ENCODE measurements around the gene LPXN.
A peak's percentile ranks its signal among the peaks of the same experiment; 100 is the strongest.

Gene LPXN

DNA sequence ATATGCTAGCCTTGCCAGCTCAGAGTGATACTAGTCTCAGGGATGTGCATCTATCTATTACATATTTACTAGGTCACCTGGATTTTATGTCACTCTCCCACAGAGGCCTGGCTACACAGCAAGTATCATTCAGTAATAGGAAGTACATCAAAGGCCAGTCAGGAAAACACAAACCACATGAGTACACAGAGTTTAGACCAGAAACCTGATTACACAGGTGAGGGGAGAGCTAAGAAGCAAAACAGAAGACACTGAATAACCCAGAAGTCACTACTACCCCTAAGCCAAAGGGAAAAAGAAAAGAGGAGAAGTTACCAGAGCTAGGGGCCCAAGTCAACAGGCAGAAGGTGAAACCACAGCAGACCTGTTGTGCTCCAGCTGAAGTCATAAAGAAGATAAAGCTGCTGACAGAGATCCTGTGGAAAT is 13.3 kb downstream of the LPXN start:
- Histone ChIP-seq H3K36me3 (ENCODE audit: control insufficient read depth, insufficient read depth, low read length) (no peaks in the 10 kb centered on the region), H3K9ac (ENCODE audit: low read length) (no peak overlapping the region), H3K27ac (ENCODE audit: low read depth, low read length) (no peak overlapping the region), H3K9me3 (ENCODE audit: control insufficient read depth, insufficient read depth, low read depth, low read length) (no peaks in the 10 kb centered on the region), H3K4me1 (ENCODE audit: control insufficient read depth, insufficient read depth, low read length) (no peaks in the 10 kb centered on the region), H3K27me3 (ENCODE audit: control insufficient read depth, insufficient read depth, low read length) (no peaks in the 10 kb centered on the region), H3K4me3 (ENCODE audit: low read depth, low read length) (no peak overlapping the region)

DNA sequence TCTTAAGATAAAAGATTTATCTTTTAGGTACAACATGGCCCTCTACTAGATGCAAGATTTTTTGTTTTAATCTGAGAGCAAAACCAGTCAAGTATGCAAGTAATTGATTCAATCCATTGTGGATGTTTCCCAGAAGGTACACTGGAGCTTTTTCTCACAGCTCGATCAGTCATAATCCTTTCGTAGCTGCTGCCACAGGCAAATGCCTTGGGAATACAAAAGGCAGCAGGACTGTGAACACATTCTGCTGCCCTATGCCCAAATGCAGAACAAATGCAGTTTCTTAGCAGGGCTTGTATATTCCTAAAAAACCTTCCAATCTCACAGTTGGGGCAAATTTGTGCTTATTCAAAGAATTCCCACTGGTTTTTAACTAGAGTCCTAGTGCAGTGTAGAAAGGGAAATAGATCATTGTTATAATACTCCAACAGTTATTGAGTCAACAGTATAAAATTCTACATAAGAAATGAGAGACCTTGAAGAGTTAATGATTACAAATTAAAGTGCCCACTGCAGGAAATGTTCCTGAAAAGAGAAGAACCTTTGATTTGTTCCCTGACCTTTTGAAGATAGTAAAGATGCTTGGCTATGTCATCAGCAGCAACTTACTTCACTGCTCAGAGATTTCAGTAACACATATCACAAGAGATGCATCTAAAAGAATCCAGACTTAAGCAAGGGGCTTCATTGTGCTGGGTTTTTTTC is 14.1 kb downstream of the LPXN start:
- H3K4me1 ChIP-seq (ENCODE audit: control insufficient read depth, insufficient read depth, low read length) = no peaks in the 10 kb centered on the region
- H3K36me3 ChIP-seq (ENCODE audit: control insufficient read depth, insufficient read depth, low read length) = no peaks in the 10 kb centered on the region
- no peaks in the 10 kb centered on the region for H3K27me3 ChIP-seq (ENCODE audit: control insufficient read depth, insufficient read depth, low read length)
- H3K4me3 ChIP-seq (ENCODE audit: low read depth, low read length) = no peak overlapping the region
- H3K27ac ChIP-seq (ENCODE audit: low read depth, low read length) = no peak overlapping the region
- no peak overlapping the region for H3K9ac ChIP-seq (ENCODE audit: low read length)
- no peaks in the 10 kb centered on the region for H3K9me3 ChIP-seq (ENCODE audit: control insufficient read depth, insufficient read depth, low read depth, low read length)

DNA sequence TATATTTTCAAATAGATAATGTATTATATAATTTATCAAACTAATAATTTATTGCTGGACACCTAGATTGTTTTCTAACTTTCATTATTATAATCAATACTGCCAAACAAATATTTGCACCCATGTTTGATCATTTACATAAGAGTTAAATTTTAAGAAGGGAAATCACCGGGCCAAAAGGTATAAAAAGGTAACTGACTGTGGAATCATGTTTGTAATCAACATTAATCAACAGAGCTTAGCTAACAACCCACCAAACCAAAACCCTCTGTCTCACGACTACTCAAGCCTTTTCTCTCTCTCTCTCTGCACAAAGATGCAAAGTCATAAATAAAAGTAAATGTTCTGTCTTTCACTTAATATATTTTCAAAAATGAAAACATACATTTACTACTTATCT is 14.8 kb downstream of the LPXN start:
- no peak overlapping the region for H3K27ac ChIP-seq (ENCODE audit: low read depth, low read length)
- H3K27me3 ChIP-seq (ENCODE audit: control insufficient read depth, insufficient read depth, low read length) = no peaks in the 10 kb centered on the region
- no peak overlapping the region for H3K4me3 ChIP-seq (ENCODE audit: low read depth, low read length)
- no peaks in the 10 kb centered on the region for H3K4me1 ChIP-seq (ENCODE audit: control insufficient read depth, insufficient read depth, low read length)
- no peak overlapping the region for H3K9ac ChIP-seq (ENCODE audit: low read length)
- no peaks in the 10 kb centered on the region for H3K9me3 ChIP-seq (ENCODE audit: control insufficient read depth, insufficient read depth, low read depth, low read length)
- no peaks in the 10 kb centered on the region for H3K36me3 ChIP-seq (ENCODE audit: control insufficient read depth, insufficient read depth, low read length)

DNA sequence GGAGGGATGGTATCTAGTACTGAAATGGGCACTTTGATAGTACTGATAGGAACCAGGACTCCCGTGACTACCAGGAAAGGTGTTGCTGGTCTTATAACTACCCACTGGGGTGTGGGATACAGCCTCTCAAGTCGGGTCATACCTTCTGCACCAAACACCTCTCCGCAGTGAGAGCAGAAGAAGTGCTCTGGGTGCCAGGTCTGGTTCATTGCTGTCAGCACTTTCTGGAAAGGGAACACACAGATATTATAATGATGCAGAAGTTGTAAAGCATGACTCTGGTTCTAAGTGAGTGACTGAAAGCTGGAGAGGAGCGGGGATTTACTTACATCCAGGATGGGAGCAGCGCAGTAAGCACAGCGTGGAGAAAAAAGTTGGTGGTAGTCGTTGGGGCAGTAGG is 26.0 kb downstream of the LPXN start:
- H3K27ac ChIP-seq (ENCODE audit: low read depth, low read length) = no peak overlapping the region
- H3K9me3 ChIP-seq (ENCODE audit: control insufficient read depth, insufficient read depth, low read depth, low read length) = no peaks in the 10 kb centered on the region
- no peak overlapping the region for H3K9ac ChIP-seq (ENCODE audit: low read length)
- H3K4me3 ChIP-seq (ENCODE audit: low read depth, low read length) = no peak overlapping the region
- no peaks in the 10 kb centered on the region for H3K36me3 ChIP-seq (ENCODE audit: control insufficient read depth, insufficient read depth, low read length)
- H3K4me1 ChIP-seq (ENCODE audit: control insufficient read depth, insufficient read depth, low read length) = no peaks in the 10 kb centered on the region
- H3K27me3 ChIP-seq (ENCODE audit: control insufficient read depth, insufficient read depth, low read length) = no peaks in the 10 kb centered on the region

DNA sequence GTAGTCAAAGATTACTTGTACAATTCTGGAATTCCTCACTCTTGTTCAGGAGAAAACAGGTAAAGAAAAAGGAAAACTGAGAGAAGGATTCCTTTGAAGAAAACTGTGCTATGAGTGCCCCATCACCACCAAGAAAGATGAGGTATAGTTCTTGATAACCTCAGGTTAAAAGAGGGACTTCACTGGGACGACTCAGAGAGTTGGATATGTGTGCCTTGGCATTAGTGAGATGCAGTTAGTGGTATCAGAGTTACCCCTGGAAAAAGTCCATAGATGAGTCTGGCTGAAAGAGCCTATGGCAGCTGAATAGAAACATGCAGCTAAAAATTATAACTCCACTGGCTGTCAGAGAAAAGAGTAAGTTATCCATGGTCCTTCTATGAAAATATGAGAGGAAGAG is 28.8 kb downstream of the LPXN start:
- H3K36me3 ChIP-seq (ENCODE audit: control insufficient read depth, insufficient read depth, low read length) = no peaks in the 10 kb centered on the region
- H3K4me3 ChIP-seq (ENCODE audit: low read depth, low read length) = no peak overlapping the region
- H3K9ac ChIP-seq (ENCODE audit: low read length) = no peak overlapping the region
- no peak overlapping the region for H3K27ac ChIP-seq (ENCODE audit: low read depth, low read length)
- H3K9me3 ChIP-seq (ENCODE audit: control insufficient read depth, insufficient read depth, low read depth, low read length) = no peaks in the 10 kb centered on the region
- H3K27me3 ChIP-seq (ENCODE audit: control insufficient read depth, insufficient read depth, low read length) = no peaks in the 10 kb centered on the region
- no peaks in the 10 kb centered on the region for H3K4me1 ChIP-seq (ENCODE audit: control insufficient read depth, insufficient read depth, low read length)

DNA sequence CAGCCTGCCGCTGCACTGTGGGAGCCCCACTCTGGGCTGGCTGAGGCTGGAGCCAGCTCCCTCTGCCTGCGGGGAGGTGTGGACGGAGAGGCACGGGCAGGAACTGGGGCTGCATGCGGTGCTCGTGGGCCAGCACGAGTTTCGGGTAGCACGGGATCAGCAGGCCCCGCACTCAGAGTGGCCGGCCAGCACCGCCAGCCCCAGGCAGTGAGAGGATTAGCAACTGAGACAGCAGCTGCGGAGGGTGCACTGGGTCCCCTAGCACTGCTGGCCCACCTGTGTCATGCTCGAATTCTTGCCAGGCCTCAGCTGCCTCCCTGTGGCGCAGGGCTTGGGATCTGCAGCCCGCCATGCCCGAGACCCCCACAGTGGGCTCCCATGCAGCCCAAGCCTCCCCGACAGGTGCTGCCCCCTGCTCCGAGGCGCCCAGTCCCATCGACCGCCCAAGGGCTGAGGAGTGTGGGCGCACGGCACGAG is 43.8 kb downstream of the LPXN start:
- no peaks in the 10 kb centered on the region for H3K4me1 ChIP-seq (ENCODE audit: control insufficient read depth, insufficient read depth, low read length)
- H3K4me3 ChIP-seq (ENCODE audit: low read depth, low read length) = no peak overlapping the region
- no peak overlapping the region for H3K27ac ChIP-seq (ENCODE audit: low read depth, low read length)
- H3K36me3 ChIP-seq (ENCODE audit: control insufficient read depth, insufficient read depth, low read length) = no peaks in the 10 kb centered on the region
- no peaks in the 10 kb centered on the region for H3K27me3 ChIP-seq (ENCODE audit: control insufficient read depth, insufficient read depth, low read length)
- peaks cover 10% of the 10 kb centered on the region; the same call in 1 of the 2 replicates for H3K9me3 ChIP-seq (ENCODE audit: control insufficient read depth, insufficient read depth, low read depth, low read length)
- H3K9ac ChIP-seq (ENCODE audit: low read length) = no peak overlapping the region

DNA sequence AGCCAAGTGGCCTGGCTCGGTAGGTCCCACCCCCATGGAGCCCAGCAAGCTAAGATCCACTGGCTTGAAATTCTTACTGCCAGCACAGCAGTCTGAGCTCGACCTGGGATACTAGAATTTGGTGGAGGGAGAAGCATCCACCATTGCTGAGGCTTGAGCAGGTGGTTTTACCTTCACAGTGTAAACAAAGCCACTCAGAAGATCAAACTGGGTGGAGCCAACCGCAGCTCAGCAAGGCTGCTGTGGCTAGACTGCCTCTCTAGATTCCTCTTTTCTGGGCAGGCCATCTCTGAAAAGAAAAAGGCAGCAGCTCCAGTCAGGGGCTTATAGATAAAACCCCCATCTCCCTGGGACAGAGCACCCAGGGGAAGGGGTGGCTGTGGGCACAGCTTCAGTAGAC is 45.4 kb downstream of the LPXN start:
- Histone ChIP-seq H3K27me3 (ENCODE audit: control insufficient read depth, insufficient read depth, low read length) (no peaks in the 10 kb centered on the region), H3K27ac (ENCODE audit: low read depth, low read length) (no peak overlapping the region), H3K4me1 (ENCODE audit: control insufficient read depth, insufficient read depth, low read length) (no peaks in the 10 kb centered on the region), H3K4me3 (ENCODE audit: low read depth, low read length) (no peak overlapping the region), H3K9ac (ENCODE audit: low read length) (no peak overlapping the region), H3K36me3 (ENCODE audit: control insufficient read depth, insufficient read depth, low read length) (no peaks in the 10 kb centered on the region), H3K9me3 (ENCODE audit: control insufficient read depth, insufficient read depth, low read depth, low read length) (peaks cover 10% of the 10 kb centered on the region; the same call in 1 of the 2 replicates)

DNA sequence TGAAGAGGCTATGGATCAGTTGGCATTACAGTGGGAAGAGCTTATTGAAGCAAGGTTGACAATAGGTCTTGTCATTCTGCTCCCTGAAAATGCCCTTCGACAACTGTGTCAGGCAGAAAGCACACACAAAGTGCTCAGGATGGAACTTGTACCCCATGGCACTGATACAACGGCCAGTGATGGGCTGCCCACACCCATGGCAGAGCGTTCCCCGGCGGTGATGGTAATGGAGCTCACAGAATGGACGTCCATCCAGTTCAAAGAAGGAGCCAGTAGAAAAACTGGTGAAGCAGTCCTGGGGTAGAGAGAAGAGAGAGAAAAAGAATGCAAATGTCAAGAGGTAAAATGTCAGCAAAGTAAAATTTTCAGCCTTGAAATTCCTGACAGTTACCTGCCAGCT is 48.2 kb downstream of the LPXN start:
- Histone ChIP-seq H3K27ac (ENCODE audit: low read depth, low read length) (no peak overlapping the region), H3K4me1 (ENCODE audit: control insufficient read depth, insufficient read depth, low read length) (peaks cover 6% of the 10 kb centered on the region), H3K9ac (ENCODE audit: low read length) (no peak overlapping the region), H3K4me3 (ENCODE audit: low read depth, low read length) (no peak overlapping the region), H3K36me3 (ENCODE audit: control insufficient read depth, insufficient read depth, low read length) (no peaks in the 10 kb centered on the region), H3K9me3 (ENCODE audit: control insufficient read depth, insufficient read depth, low read depth, low read length) (peaks cover 10% of the 10 kb centered on the region; the same call in 1 of the 2 replicates), H3K27me3 (ENCODE audit: control insufficient read depth, insufficient read depth, low read length) (no peaks in the 10 kb centered on the region)

DNA sequence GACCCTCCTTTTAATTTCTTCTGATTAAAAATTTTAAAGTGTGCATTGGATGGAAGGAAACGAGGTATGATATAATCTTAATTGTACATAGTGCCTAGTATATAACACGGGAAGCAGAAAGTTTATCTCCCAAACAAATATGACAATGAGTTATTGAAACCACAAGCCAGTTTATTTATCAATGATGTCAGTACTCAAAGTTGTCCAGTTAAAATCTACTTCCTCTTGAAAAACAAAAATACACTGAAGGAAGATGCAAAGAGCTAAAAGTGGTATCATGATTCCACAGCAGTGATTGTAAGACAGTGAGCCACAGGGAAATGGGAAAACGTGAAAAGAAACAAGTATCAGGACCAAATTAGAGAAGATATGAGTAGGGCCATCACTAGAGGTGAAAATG is 48.9 kb downstream of the LPXN start:
- no peaks in the 10 kb centered on the region for H3K27me3 ChIP-seq (ENCODE audit: control insufficient read depth, insufficient read depth, low read length)
- no peak overlapping the region for H3K9ac ChIP-seq (ENCODE audit: low read length)
- H3K27ac ChIP-seq (ENCODE audit: low read depth, low read length) = no peak overlapping the region
- H3K4me3 ChIP-seq (ENCODE audit: low read depth, low read length) = no peak overlapping the region
- no peaks in the 10 kb centered on the region for H3K36me3 ChIP-seq (ENCODE audit: control insufficient read depth, insufficient read depth, low read length)
- H3K9me3 ChIP-seq (ENCODE audit: control insufficient read depth, insufficient read depth, low read depth, low read length) = peaks cover 5% of the 10 kb centered on the region; the same call in 1 of the 2 replicates
- peaks cover 6% of the 10 kb centered on the region for H3K4me1 ChIP-seq (ENCODE audit: control insufficient read depth, insufficient read depth, low read length)

DNA sequence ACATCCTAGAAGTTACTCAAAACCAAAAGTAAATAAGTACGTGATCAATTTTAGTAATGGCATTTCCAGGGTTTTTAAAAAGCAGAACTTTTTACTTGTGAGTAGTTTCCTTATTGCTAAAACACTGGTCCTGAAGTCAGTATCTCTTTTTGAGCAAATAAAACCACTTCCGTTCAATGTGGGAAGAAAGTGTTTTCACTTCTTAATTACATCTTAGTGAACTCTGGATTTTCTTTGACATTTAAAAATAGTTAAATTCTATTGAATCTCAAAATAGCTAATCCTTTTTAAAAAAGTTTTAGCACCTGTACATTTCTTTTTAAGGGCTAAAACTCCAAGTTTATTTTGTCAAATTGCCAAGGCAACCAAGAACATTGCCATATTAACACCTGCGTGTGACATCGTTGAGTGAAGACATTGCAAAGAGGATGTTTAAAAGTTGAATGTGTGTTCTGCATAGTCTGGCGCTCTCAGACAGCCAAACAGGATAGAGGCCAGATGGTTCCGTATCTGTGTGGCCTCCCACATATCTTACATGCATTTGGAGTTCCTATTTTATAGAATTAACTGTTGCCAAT is 50.5 kb downstream of the LPXN start:
- Histone ChIP-seq H3K9me3 (ENCODE audit: control insufficient read depth, insufficient read depth, low read depth, low read length) (no peaks in the 10 kb centered on the region), H3K4me1 (ENCODE audit: control insufficient read depth, insufficient read depth, low read length) (peaks cover 6% of the 10 kb centered on the region), H3K36me3 (ENCODE audit: control insufficient read depth, insufficient read depth, low read length) (no peaks in the 10 kb centered on the region), H3K9ac (ENCODE audit: low read length) (no peak overlapping the region), H3K27ac (ENCODE audit: low read depth, low read length) (no peak overlapping the region), H3K4me3 (ENCODE audit: low read depth, low read length) (no peak overlapping the region), H3K27me3 (ENCODE audit: control insufficient read depth, insufficient read depth, low read length) (no peaks in the 10 kb centered on the region)

DNA sequence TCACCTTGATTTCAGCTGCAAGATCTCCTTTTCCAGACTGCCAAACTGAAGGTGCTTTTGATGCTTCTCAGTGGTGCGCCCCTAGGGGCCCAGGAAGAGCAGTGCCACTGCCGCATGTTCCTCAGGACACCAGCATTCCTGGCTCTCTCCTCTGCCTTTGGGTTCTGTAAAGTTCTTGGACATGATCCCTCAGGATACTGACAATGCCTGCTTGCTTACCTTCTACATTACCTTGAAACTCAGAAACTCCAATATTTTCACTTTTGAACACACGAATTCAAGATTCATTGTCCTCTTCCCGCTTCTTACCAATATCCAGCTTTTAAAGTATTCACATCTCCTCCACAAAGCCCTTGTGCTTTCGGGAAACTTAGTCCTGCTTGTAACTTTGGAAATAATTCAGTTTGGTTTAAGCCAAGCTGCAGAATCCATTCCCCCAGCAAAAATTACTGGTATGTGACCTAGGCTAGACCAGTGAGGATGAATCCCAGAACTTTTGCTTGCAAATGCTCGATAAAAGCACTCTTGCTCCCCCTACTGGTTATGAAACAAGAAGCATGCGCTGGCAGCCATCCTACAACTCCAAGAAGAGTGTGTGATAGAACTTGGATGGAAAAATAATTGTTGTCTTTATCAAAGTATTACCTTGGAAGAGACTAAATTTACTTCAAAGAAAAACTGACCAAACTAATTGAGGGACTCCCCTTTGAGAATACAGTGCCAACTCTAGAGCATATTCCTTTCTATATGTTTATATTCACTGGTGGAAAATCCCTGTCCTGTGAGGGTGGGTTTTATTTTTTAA is 51.2 kb downstream of the LPXN start:
- no peak overlapping the region for H3K27ac ChIP-seq (ENCODE audit: low read depth, low read length)
- H3K9me3 ChIP-seq (ENCODE audit: control insufficient read depth, insufficient read depth, low read depth, low read length) = no peaks in the 10 kb centered on the region
- peak overlapping the region; percentile 42 for H3K4me3 ChIP-seq (ENCODE audit: low read depth, low read length)
- H3K36me3 ChIP-seq (ENCODE audit: control insufficient read depth, insufficient read depth, low read length) = no peaks in the 10 kb centered on the region
- peaks cover 6% of the 10 kb centered on the region for H3K4me1 ChIP-seq (ENCODE audit: control insufficient read depth, insufficient read depth, low read length)
- no peaks in the 10 kb centered on the region for H3K27me3 ChIP-seq (ENCODE audit: control insufficient read depth, insufficient read depth, low read length)
- no peak overlapping the region for H3K9ac ChIP-seq (ENCODE audit: low read length)
